Progenitor cell of endocrine pancreas (in vitro differentiated cells): Measurements from ENCODE around the gene DNAH1. TPM values are rescaled to one million over a fixed set of nuclear protein-coding genes. Genes with fewer than 3 reads are reported as not detected.

Source experiments
- DNase-seq: peaks from one replicate; pipeline ENCODE4 v3.0.0; 2021; ENCODE audit warnings: low spot score; ENCODE audit not compliant: unreplicated experiment
- H3K27ac Mint-ChIP-seq: 2 replicates; pipeline ENCODE4 v1.8.0; 2021; ENCODE audit warnings: mild to moderate bottlenecking, moderate library complexity, mixed read lengths
- H3K27me3 Mint-ChIP-seq: 2 replicates; pipeline ENCODE4 v1.8.0; 2021; ENCODE audit warnings: mixed read lengths
- H3K36me3 Mint-ChIP-seq: 2 replicates; pipeline ENCODE4 v1.8.0; 2022; ENCODE audit warnings: mixed read lengths; ENCODE audit not compliant: insufficient read depth
- H3K4me1 Mint-ChIP-seq: 2 replicates; pipeline ENCODE4 v1.8.0; 2021; ENCODE audit warnings: low read depth, mixed read lengths
- H3K4me3 Mint-ChIP-seq: 2 replicates; pipeline ENCODE4 v1.8.0; 2021; ENCODE audit warnings: low read depth, mild to moderate bottlenecking, moderate library complexity, mixed read lengths
- H3K9me3 Mint-ChIP-seq: 2 replicates; pipeline ENCODE4 v1.8.0; 2021; ENCODE audit warnings: low read depth, mixed read lengths
- total RNA-seq: library from RNA; stranded (reverse); gene quantifications from 2 replicates; pipeline ENCODE4 v1.2.1, GENCODE V29; 2021
- TF ChIP-seq, protein P1 (sequence below): fragments of 200-600 bp; sonication (generic); IDR thresholded peaks from one replicate; pipeline ENCODE4 v1.5.0; 2021; ENCODE audit warnings: antibody characterized with exemption, mild to moderate bottlenecking; ENCODE audit not compliant: unreplicated experiment

DNAH1 gene
- total RNA-seq, 1 donor from 2014 or later, result 14.0 TPM

DNA sequence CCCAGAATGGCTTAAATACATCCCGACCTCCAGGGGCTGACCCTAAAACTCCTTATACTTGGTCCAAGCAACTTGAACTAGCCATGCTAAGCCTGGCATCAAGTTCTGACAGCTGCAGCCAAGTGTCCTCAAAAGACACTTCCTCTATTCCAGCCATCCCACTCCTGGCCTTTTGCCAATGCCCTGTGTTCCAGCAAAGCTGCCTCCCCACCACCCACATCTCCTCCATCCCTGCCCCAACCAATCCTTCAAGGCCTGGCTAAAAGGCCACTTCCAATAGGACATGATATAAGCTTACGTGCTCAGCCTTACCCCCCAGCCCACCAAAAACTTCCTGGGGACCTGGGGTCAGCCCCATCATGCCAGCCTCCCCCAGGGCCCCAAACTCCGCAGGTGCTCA lies 87.8 kb downstream of the DNAH1 start:
- Mint-ChIP-seq H3K27me3 (no peaks in the 10 kb centered on the region), H3K4me1 (peaks cover 7% of the 10 kb centered on the region), H3K9me3 (no peaks in the 10 kb centered on the region), H3K36me3 (peaks cover 8% of the 10 kb centered on the region), H3K27ac (no peak overlapping the region), H3K4me3 (no peak overlapping the region)
- no peak for DNase-seq
- TF ChIP-seq, protein P1, sequence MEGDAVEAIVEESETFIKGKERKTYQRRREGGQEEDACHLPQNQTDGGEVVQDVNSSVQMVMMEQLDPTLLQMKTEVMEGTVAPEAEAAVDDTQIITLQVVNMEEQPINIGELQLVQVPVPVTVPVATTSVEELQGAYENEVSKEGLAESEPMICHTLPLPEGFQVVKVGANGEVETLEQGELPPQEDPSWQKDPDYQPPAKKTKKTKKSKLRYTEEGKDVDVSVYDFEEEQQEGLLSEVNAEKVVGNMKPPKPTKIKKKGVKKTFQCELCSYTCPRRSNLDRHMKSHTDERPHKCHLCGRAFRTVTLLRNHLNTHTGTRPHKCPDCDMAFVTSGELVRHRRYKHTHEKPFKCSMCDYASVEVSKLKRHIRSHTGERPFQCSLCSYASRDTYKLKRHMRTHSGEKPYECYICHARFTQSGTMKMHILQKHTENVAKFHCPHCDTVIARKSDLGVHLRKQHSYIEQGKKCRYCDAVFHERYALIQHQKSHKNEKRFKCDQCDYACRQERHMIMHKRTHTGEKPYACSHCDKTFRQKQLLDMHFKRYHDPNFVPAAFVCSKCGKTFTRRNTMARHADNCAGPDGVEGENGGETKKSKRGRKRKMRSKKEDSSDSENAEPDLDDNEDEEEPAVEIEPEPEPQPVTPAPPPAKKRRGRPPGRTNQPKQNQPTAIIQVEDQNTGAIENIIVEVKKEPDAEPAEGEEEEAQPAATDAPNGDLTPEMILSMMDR, result no peak

DNA sequence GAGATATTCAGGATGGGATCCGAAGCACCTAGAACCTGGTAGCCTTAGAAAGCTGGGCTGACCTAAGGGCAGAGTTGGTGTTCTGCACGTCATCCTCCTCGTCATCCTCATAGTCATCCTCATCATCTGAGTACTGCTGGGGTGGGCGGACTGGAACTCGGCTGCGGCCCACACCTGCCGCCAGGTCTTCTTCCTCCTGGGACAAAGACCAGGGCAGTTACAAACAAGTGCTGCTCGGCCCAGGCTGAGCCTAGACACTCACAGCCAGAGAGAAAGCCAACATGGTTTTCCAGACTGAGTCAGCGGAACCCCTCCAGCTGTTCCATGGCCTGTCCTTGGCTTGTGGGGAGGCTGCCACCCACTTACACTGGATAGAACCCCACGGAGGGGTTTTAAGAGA lies 88.3 kb downstream of the DNAH1 start:
- Mint-ChIP-seq H3K27ac (peak overlapping the region; percentile 37), H3K9me3 (no peaks in the 10 kb centered on the region), H3K4me1 (peaks cover 11% of the 10 kb centered on the region), H3K4me3 (no peak overlapping the region), H3K27me3 (no peaks in the 10 kb centered on the region), H3K36me3 (peaks cover 8% of the 10 kb centered on the region)
- TF ChIP-seq, protein P1, result no peak
- DNase-seq, result no peak

DNA sequence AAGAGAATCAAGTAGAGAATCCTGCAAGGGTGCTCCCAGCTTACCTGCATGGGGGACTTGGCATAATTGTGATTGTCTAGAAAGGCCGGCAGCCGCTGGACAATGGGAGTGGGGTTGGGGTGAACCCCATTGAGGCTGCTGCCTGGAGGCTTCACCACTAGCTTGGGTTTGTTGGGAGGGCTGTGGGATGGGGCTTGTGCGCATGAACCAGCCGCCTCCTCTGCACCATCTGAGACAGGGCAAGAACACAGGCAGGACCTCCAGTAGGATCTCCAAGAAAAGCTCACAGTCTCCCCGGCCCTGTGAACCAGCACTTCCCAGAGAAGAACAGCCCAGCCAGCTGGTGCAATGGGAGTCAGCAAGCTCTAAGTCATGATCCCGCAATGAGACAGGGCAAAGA lies 88.9 kb downstream of the DNAH1 start:
- H3K36me3 Mint-ChIP-seq, result peaks cover 8% of the 10 kb centered on the region
- no peaks in the 10 kb centered on the region for H3K27me3 Mint-ChIP-seq
- peaks cover 11% of the 10 kb centered on the region for H3K4me1 Mint-ChIP-seq
- no peak overlapping the region for H3K4me3 Mint-ChIP-seq
- DNase-seq, result no peak
- H3K9me3 Mint-ChIP-seq, result no peaks in the 10 kb centered on the region
- H3K27ac Mint-ChIP-seq, result no peak overlapping the region
- TF ChIP-seq, protein P1, result no peak

DNA sequence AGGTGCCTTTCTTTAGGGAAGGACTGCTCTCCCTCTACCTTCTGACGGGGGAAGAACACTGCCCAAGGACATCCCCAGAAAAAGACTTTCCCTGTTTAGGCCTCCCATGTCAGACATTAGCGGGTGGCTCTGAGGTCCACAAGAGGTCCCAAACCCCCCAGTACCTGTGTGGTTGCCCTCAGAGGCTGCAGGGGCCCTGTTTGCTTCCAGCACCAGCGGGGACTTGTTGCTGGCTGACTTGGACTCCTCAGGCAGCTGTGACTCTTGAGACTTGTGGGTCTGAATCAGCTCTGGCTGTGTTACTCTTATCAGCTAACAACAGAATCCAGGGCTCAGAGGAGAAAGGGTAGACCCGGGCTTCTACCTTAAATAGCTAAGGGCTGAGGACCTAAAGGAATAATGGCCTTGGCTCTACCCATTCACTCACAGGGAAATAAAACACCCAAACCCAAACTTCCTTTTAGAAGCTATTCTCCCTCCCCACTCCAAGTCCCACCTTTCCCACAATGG lies 89.5 kb downstream of the DNAH1 start:
- Mint-ChIP-seq H3K4me3 (no peak overlapping the region), H3K27me3 (no peaks in the 10 kb centered on the region), H3K9me3 (no peaks in the 10 kb centered on the region), H3K36me3 (peaks cover 8% of the 10 kb centered on the region), H3K27ac (peak overlapping the region; percentile 62), H3K4me1 (peaks cover 11% of the 10 kb centered on the region)
- DNase-seq, result no peak
- TF ChIP-seq, protein P1, result no peak

DNA sequence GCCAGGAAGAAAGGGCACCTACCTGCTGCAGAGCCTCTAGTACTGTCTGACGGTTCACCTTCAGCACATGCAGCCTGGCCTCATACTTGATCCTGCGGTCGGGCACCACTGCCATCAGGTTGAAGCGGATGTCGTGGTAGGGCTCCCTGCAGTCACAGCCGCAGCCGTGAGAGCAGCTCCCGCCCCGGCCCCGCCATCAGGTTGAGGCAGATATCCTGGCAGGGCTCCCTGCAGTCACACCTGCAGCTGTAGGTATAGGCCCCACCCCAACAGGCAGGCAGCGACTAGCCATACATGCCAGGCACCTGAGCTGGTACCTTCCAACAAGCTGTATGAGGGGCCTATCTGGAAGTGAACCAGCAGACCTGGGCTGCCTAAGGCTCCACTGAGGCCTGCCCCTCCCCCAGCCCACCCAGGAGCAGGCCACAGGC lies 90.1 kb downstream of the DNAH1 start:
- TF ChIP-seq, protein P1, result no peak
- H3K4me3 Mint-ChIP-seq, result no peak overlapping the region
- no peak for DNase-seq
- peaks cover 17% of the 10 kb centered on the region for H3K4me1 Mint-ChIP-seq
- no peak overlapping the region for H3K27ac Mint-ChIP-seq
- H3K27me3 Mint-ChIP-seq, result no peaks in the 10 kb centered on the region
- H3K36me3 Mint-ChIP-seq, result peaks cover 8% of the 10 kb centered on the region
- no peaks in the 10 kb centered on the region for H3K9me3 Mint-ChIP-seq
